Measurements from ENCODE around the gene IFT122.
A peak's percentile ranks its signal among the peaks of the same experiment; 100 is the strongest.
"Not testable (repeated sequence)": the region's sequence is repeated elsewhere in the genome, so short reads cannot be mapped to it uniquely, and the experiment has no call there.

IFT122 gene, protein sequence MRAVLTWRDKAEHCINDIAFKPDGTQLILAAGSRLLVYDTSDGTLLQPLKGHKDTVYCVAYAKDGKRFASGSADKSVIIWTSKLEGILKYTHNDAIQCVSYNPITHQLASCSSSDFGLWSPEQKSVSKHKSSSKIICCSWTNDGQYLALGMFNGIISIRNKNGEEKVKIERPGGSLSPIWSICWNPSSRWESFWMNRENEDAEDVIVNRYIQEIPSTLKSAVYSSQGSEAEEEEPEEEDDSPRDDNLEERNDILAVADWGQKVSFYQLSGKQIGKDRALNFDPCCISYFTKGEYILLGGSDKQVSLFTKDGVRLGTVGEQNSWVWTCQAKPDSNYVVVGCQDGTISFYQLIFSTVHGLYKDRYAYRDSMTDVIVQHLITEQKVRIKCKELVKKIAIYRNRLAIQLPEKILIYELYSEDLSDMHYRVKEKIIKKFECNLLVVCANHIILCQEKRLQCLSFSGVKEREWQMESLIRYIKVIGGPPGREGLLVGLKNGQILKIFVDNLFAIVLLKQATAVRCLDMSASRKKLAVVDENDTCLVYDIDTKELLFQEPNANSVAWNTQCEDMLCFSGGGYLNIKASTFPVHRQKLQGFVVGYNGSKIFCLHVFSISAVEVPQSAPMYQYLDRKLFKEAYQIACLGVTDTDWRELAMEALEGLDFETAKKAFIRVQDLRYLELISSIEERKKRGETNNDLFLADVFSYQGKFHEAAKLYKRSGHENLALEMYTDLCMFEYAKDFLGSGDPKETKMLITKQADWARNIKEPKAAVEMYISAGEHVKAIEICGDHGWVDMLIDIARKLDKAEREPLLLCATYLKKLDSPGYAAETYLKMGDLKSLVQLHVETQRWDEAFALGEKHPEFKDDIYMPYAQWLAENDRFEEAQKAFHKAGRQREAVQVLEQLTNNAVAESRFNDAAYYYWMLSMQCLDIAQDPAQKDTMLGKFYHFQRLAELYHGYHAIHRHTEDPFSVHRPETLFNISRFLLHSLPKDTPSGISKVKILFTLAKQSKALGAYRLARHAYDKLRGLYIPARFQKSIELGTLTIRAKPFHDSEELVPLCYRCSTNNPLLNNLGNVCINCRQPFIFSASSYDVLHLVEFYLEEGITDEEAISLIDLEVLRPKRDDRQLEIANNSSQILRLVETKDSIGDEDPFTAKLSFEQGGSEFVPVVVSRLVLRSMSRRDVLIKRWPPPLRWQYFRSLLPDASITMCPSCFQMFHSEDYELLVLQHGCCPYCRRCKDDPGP

GRCh38 chr3:129439817-129440617 lies at the start of gene IFT122, which contains the start of gene MBD4:
Gene IFT122 (plus strand): TSS chr3:129440224. CDS start chr3:129440331, 107 bp downstream.
Gene MBD4 (minus strand): TSS chr3:129439948. CDS start chr3:129439833, 115 bp downstream.
- DNase-seq, result peak; percentile 97

- not testable (repeated sequence) for DNase-seq
Measured at GRCh38 chr3:129391583-129391982, 48.4 kb upstream of the IFT122 start.

DNA sequence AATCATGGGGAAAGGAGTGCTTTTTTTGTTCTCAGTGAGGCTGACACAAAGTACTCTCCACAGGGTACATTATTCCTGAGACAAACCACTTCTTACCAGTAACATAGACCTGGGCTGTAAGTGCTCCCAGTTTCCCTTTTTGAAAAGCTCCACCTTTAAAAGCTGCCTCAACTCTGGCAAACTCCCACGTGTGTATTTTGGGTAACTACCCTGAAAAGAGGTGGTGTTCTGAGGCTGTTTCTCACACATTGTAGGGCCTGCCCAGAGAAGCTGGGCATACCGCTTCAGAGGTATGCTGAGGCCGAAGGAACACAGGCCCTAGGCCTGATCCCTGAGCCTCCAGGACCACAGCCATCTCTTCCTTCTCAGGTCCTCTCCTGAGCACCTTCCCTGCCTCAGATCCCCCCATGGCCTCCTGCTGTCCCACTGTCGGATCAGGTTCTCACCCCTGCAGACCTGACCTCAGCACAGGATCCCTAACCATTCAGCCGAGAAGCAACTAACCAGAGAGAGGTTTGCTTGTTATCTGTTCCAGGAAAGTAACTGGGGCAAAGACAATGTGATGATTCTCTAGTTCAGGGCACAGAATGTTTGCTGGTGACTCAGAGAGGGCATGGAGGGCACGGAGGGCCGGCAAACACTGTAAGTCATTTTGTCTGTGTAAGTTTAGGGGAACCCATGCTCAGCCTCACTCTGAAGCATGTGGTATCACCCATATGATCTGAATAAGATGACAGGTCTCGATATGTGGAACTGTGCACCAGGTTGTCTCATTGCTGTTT lies 47.7 kb upstream of the IFT122 start:
- DNase-seq, result not testable (repeated sequence)

GRCh38 chr3:129393271-129393670 lies 46.8 kb upstream of the IFT122 start:
- DNase-seq, result no peak

- not testable (repeated sequence) for DNase-seq
Measured at GRCh38 chr3:129393760-129394564, 46.1 kb upstream of the IFT122 start.

- DNase-seq, result peak; percentile 1
Measured at GRCh38 chr3:129398803-129399144, 41.2 kb upstream of the IFT122 start.

GRCh38 chr3:129399145-129399894 lies 40.7 kb upstream of the IFT122 start:
- DNase-seq, result peak; percentile 88

DNA sequence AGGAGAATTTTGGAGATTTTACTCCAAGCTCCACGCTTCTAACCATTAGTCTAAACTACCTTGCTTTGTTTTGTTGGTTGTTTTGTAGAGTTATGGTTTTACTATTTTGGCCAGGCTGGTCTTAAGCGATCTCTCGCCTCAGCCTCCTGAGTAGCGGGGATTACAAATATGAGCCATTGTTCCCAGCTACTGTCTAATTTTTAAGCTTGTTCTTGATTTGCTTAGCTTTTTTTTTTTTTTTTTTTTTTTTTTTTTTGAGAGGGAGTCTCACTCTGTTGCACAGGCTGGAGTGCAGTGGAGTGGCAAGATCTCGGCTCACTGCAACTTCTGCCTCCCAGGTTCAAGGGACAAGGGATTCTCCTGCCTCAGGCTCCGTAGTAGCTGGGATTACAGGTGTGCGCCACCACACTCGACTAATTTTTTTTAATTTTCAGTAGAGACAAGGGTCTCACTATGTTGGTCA lies 40.1 kb upstream of the IFT122 start:
- DNase-seq, result no peak

DNA sequence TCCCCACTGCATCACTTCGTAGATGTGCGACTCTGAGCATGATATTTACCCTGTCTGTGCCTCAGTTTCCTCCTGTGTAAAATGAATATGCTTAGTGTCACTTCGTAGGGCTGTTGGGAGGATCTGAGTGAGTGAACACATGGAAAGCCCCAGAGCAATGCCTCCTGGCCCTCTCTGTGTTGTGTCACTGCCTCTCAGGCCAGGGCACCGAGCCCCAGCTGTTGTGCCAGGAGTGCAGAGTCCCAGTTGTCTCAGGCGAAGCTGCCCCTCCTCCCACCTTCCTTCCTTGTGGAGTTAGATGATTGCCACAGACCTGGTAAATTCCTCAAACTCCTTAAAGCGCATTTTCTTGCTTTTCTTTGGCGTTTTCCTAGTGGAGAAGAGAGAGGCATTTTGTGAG lies 37.8 kb upstream of the IFT122 start:
- DNase-seq, result no peak

- no peak for DNase-seq
Measured at GRCh38 chr3:129402616-129403015, 37.4 kb upstream of the IFT122 start.

DNA sequence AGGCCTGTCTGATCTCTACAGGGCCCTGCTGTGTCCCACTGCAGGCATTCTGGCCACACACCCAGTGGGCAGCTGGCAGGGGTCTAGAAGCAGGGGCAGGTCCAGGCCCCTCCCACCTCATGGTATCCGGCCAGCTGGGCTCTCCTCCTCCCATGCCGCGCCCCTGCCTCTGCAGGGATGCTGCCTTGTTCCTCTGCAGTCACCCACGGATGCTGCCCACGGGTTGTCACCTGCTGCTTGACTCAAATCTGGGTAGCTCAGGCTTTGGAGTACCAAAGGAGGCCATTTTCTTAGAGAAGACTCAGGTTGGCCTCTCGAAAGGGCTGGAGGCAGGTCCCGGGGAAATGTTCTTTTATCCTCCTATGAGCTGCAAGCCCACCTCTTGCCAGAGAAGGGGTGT lies 36.6 kb upstream of the IFT122 start:
- no peak for DNase-seq

DNA sequence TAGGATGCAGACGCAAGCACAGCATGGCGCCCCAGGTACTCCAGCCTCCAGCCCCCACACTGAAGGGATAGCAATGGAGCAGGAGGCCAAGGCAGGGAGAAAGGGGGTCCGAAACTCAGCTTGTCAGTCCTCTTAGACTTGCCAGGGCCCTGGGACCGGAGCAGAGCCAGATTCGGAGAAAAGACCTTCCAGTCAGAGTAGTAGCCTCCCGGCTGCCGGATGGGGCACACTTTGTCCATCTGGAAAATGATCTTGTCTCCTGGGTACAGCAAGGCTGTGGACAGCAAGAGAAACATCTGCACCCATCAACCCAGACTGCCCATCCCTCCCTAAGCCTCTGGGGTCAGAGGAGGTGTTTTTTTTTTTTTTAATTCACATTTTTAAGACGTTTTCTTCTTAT lies 35.9 kb upstream of the IFT122 start:
- no peak for DNase-seq

DNA sequence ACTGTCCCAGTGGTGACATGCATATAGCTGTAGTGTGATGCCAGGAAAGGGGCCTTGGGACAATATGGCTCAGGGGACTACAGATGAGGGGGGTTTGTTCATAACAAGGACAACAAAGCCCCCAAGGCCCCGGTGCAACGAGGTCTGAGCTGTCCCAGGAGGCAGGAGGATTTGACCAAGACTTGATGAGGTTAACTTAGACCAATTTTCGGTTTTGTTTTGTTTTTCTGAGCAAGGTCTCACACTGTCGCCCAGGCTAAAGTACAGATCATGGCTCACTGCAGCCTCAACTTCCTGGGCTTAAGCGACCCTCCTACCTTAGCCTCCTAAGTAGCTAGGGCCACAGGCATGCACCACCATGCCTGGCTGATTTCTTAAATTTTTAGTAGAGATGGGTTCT lies 35.4 kb upstream of the IFT122 start:
- DNase-seq, result no peak

DNA sequence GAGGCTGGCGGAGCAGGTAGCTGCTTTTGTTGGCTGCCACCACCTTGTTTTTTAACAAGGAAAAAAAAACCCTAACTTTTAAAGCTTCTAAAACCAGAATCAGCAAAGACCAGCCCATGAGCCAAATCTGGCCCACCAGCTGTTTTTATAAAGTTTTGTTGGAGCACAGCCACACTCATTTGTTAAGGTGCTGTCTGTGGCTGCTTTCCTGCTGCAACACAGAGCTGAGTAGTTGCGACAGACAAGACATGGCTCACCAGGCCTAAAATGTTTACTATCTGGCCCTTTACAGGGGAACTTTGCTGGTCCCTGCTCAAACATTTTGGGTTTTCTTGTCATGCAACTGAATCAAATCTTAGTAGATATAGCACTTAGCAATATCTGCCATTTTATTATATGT lies 30.5 kb upstream of the IFT122 start:
- DNase-seq, result no peak

DNA sequence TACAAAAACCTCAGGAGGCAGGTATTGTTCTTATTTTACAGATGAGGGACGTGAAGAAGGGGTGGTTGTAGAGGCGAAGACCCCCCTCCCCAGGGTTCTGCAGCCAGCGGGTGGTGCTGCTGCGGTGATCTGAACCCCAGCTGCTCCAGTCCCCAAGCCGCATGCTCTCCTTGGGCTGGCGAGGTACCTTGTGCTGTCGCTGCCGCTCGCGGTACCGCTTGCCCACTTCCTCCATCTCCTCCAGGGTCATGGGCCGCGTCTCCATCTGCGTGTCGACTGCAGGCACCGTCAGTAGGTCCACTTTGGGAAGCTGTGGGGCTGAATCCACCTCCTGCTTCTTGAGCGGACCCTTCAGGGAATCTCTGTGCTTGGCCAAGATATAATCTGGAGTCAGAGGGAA lies 29.1 kb upstream of the IFT122 start:
- no peak for DNase-seq

DNA sequence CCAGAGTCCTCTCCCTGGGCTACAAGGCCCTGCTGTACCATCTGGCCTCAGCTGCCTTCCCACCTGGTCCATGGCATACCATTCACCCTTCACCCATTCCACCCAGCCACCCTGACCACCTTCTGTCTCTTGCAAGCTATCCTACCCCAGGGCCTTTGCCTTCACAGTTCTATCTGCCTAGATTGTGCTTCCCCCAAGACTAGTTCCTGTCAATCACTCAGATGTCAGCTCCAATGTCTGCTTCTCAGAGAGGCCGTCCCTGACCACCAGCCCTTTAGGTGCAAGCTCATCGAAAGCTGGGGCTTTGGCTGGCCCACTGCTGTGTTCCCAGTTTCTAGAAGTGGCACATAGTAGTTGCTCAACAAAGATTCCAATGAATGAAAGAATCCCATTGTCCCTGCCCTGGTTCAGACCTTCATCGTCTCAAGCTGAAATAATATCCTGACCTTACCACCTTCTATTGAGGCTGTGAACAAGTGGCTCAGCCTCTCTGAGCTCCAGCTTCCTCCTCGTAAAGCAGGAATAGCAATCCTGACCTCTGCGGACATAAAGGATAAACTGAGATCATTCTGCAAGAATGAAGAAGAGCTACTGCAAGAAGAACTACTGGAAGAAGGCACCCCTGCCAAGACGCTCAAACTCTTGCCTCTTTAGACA lies 27.4 kb upstream of the IFT122 start:
- DNase-seq, result no peak

DNA sequence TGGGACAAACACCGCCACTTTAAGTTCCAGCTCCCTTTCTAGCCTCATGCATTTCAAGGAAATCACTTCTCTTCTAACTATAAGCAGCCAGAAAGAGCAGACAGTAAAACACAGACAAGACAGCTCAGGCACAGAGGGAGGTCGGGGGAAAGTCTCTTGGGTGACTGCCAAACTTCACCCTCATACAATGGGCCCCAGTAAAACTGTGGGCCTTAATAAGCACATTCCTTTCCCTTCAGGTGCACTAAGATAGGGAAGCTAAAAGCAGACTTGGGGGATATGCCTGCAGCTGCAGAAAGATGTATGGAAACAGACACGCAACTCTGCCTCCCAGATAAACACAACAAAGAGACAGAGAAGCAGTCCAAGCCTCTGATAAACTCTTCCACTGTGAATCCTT lies 26.8 kb upstream of the IFT122 start:
- not testable (repeated sequence) for DNase-seq

GRCh38 chr3:129413687-129414506 lies 26.1 kb upstream of the IFT122 start:
- DNase-seq, result no peak

All from NCI-H345 (cell line).